Astrocyte of the spinal cord (primary cell): Measurements from ENCODE around the gene DYRK2.

Experiments
- DNase-seq: peaks from one replicate; pipeline ENCODE4 v3.0.0; 2011; ENCODE audit warnings: low read depth, low spot score
- H3K4me3 ChIP-seq: 2 replicates; pipeline ENCODE4 v1.5.1; 2011; ENCODE audit warnings: low read depth, mild to moderate bottlenecking, low read length, moderate library complexity
- in situ Hi-C: cut with HindIII; loops from 2 replicates; pipeline ENCODE4 v1.10.0; 2017; ENCODE audit warnings: low sequenced_read_pairs
- TF ChIP-seq, protein P1 (sequence below): IDR thresholded peaks from 2 replicates; pipeline ENCODE4 v1.5.1; 2012; ENCODE audit warnings: low read depth, mild to moderate bottlenecking, low read length, inconsistent platforms

The DYRK2 gene

DNA sequence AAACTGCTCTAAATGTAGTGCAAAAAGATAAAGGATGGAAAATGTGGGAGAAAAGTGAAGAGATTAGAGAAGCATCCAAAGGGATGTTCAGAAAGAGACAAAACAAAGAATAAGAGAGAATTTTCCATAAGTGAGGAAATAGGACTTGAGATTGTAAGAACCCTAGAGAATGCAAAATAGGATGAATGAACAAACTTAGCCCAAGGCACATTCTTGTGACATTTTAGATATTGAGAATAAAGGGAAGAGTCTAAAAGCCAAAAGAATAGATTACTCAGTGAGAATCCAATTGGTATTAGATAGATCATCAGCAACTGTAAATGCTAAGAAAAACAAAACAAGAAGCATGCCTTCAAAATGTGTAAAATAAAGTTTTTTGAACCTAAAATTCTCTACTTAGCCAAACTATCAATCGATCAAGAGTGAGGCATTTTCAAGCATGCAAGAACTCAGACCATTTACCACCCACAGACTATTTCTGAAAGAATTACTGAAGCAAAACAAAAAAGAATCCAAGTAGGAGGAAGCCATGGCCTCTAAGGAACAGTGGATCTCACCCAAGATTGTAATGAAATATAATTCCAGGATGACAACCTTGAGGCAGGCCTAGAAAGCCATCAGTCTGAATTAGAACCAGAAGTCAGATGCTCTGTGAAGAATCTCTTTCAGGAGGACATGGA lies 33.5 kb downstream of the DYRK2 start:
- in situ Hi-C loops: no loop called here
- TF ChIP-seq, protein P1, sequence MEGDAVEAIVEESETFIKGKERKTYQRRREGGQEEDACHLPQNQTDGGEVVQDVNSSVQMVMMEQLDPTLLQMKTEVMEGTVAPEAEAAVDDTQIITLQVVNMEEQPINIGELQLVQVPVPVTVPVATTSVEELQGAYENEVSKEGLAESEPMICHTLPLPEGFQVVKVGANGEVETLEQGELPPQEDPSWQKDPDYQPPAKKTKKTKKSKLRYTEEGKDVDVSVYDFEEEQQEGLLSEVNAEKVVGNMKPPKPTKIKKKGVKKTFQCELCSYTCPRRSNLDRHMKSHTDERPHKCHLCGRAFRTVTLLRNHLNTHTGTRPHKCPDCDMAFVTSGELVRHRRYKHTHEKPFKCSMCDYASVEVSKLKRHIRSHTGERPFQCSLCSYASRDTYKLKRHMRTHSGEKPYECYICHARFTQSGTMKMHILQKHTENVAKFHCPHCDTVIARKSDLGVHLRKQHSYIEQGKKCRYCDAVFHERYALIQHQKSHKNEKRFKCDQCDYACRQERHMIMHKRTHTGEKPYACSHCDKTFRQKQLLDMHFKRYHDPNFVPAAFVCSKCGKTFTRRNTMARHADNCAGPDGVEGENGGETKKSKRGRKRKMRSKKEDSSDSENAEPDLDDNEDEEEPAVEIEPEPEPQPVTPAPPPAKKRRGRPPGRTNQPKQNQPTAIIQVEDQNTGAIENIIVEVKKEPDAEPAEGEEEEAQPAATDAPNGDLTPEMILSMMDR: no peak
- no peak for DNase-seq
- no peak overlapping the region for H3K4me3 ChIP-seq

DNA sequence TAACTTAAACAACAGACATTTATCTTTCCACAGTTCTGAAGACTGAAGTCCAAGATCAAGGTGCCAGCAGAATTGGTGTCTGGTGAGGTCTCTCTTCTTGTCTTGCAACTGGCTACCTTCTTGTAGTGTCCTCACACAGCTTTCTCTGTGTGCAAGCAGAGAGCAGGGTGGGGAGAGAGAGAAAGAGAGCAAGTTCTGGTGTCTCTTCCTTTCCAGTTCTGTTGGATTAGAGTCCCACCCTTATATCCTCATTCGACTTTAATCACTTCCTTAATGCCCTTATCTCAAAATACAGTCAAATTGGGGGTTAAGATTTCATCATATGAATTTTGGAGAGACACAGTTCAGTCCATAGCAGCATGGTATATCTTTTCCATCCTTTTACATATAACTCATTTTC lies 40.8 kb downstream of the DYRK2 start:
- TF ChIP-seq, protein P1: no peak
- in situ Hi-C loops: no loop called here
- H3K4me3 ChIP-seq: no peak overlapping the region
- no peak for DNase-seq

DNA sequence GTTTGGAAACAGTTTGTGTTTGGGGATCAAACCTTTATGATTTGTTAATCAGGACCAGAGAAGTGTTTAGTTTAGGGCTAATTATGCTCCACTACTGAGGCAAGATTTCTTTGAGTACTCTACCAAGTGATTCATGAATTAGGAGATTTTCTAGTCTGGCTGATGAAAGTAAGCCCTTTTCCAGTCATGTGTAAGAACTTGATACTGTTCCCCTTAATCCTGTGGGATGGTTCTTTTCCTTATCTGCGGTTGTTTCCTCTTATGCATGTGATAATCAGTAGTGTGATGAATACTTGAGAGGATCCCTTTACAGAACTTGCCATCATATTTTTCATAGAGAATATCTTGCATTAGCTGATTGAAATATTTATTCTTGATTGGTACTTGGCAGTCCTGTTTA lies 42.1 kb downstream of the DYRK2 start:
- in situ Hi-C loops: no loop called here
- no peak overlapping the region for H3K4me3 ChIP-seq
- TF ChIP-seq, protein P1: no peak
- no peak for DNase-seq

DNA sequence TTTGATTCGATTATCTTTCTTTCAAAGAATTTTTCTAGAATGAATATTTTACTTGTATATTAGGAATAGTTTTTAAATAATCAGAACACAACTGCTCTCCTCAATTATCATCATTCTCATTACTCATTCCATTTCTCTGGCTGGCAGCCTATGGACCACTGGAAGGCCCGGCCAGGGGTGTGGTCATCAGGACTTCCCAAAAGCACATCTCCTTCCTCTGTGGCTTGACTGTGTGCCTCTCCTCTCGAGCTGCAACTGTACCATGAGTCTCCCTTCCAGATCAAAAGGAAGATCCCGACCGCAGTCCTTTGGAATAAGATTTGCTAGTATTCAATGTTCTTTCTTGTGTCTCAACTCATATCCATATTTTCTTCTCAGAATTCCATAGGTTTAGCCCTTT lies 42.7 kb downstream of the DYRK2 start:
- DNase-seq: no peak
- in situ Hi-C loops: no loop called here
- H3K4me3 ChIP-seq: no peak overlapping the region

DNA sequence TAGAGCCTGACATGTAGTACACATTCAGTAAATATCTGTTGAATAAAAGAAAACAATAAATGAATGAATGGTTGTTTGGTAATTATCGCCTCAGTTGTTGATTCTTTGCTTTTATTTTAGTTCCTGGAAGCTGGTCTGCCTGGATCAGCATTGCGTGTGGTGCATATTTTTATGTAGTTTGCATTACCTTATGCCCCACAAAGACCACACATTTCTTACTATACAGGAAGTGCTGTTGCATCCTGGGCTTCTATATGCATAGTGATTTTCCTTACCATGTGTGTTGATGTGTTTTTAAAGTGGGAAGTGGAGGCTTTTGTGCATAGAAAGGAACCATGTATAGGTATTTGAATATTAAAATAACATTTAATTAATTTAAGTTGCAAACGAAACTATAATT lies 43.6 kb downstream of the DYRK2 start:
- DNase-seq: no peak
- TF ChIP-seq, protein P1: no peak
- in situ Hi-C loops: no loop called here
- H3K4me3 ChIP-seq: no peak overlapping the region

More for the DNA sequence above, 42.7 kb downstream of the DYRK2 start:
- TF ChIP-seq, protein P1: no peak

DNA sequence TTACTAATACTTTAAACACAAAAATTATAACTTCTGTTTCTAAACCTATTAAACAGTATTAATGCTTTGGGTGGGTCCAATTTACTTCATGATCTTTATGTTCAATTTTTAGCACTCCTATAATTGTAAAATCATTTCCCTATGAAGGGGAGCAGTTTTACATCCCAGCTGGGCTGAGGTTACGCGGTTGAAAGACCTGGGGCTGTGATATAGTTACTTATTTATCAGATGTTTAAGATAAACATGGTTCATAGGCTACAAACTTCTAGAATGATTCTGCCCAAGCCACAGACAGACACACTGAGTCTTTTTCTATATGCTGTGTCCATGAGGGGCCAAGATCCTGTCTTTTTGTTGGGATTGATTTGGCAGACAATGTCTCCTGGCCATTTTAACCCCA lies 44.4 kb downstream of the DYRK2 start:
- H3K4me3 ChIP-seq: no peak overlapping the region
- in situ Hi-C loops: no loop called here
- TF ChIP-seq, protein P1: no peak
- DNase-seq: no peak
